AG08396 (cell line): ENCODE data around the gene MTUS2.

ENCODE experiments used
- DNase-seq: peaks from one replicate; pipeline ENCODE4 v3.0.0; 2012; ENCODE audit warnings: low spot score, mixed read lengths

MTUS2 gene

DNA sequence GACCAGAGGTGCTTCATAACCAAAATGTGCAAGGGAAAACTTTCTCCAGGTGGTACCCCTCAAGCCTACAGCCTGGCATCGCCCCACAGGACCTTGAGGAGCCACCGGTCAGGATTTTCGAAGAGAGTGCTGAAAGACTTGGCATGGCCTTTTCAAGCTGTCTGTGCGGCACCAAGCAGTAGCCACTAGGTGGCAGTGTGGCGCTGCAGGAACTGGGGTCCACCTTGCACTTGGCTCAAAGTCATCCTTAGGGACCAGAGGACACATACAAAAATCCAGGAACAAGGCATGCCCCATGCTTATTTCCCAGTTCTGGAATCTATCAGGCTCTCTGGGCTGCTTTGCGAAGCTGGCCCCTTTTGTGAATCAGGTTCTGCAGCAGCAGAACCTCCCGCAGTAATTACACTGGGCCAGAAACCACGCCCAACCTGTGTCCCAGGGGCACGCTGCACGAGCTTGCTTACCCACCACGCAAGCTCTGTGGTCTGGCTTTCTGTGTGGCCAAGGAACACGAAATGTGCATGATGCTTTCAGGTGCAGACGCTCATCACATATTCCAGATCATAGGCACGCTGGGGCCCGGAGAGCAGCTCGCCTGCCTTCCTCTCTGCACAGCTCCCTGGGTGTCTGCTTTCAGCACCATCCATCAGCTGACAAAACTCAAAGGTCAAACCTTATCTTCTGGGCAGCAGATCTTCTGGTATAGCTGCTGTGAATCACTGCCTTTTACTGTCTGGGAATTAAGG is 688.2 kb downstream of the MTUS2 start:
- DNase-seq: peak; percentile 90

DNA sequence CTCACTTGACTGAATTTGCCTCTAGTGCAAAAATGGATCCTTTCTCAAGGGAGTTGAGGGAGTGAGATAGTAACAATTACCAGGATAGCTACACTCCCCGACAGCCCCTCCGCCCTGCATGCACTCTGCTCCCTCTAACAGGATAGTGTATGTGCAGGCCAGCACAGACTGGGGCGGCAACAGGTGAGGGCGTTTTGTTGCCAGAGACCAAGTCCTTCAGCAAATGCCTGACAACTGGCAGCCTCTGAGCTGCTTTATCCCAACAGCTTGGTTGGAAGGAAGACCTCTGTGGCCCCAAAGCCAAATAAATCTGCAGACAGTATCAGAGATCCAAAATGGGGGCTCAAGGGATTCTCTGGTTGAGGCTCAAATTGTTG is 688.7 kb downstream of the MTUS2 start:
- DNase-seq: no peak

DNA sequence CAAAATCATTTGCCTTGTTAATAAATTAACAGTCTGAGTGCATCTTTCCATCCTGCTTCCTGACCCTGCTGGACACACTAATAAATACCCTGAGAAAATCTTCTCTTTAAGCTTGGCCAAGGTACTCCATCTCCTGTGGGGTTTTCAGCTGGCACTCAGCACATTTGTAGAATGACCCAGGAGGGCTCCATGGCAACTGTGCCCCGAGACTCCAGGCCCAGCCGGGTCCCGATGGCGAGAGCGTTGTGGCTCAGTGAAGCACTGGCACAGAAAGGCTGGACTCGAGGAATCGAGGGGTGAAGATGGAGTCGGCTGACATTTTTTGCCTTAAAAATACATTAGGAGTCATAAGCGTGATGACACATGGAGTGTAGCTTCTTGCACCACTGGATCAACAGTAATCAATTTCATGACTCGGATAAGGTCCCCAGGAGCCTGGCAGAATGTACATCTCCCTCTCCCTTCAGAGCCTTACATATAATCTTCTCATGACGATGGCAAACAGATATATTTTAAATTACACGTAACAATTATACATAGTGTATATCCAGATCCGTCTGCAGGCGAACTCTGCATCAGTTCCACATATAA is 690.0 kb downstream of the MTUS2 start:
- DNase-seq: peak; percentile 29

DNA sequence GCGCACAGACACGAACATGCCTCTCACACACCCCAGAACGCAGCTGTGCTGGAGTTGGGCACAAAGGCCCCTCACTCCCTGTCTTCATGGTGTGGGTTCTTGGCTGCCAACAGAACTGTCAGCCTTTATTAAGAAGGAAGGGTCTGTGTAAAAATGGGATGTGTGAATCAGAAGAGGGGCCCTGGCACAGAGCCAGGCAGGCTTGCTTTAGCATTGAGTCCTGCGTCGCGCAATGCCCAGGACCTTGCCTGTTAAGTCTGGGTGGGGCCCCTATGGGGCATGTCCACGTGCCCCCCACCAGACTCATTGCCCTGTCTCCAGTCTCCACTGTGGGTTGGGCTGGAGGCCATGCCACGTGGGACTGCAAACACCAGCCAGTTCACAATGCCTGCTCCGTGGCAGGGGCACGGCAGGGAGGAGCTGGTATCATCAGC is 690.5 kb downstream of the MTUS2 start:
- no peak for DNase-seq

DNA sequence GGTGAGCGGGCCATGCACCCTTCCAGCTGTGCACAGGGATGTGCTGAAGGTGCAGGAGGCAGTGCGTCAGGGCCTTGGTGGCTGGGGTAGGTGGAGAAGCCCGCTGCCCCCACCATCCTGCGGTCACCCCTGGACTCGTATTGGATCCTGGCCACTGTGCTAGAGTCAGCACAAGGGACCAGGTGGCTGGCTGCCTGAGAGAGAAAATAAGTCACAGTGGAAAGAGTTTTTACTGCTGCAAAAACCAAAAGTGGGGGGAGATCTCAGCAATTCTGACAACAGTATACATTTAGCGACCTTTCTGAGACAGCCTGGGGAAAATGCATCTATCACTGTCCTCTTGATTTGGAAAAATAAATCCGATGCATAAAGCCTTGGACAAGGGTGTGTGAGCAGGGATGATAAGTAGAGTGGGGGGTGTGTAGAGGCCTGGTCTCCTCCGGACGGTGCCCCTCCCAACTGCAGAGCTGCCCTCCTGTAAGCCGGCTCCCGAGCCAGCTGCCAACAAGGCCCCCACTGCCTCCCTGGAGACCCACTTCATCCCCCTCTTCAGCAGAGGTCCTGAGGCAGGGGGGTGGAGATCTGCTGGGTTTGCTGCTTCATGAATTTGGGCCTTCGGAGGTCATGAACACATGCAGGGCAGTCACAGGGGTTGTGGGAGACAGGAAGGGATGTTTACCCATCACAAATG is 691.1 kb downstream of the MTUS2 start:
- no peak for DNase-seq

DNA sequence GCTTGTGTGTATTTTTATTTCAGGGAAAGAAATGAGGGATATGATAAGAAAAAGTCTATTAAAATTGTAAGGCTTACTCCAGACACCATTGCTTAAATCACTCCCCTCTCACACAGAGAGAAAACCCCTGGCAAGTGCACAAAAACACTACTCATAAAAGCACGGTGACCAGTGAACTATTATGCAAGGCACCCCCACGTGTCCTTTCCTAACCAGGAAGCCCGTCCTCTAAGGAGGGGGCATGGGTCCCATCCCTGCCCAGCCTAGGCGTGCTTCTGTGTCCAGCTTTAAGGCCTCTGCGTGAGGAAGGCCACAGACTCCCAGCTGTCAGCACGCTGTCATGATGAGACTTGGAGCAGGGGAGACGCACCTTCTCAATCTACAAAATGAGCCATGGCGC is 691.8 kb downstream of the MTUS2 start:
- DNase-seq: no peak

DNA sequence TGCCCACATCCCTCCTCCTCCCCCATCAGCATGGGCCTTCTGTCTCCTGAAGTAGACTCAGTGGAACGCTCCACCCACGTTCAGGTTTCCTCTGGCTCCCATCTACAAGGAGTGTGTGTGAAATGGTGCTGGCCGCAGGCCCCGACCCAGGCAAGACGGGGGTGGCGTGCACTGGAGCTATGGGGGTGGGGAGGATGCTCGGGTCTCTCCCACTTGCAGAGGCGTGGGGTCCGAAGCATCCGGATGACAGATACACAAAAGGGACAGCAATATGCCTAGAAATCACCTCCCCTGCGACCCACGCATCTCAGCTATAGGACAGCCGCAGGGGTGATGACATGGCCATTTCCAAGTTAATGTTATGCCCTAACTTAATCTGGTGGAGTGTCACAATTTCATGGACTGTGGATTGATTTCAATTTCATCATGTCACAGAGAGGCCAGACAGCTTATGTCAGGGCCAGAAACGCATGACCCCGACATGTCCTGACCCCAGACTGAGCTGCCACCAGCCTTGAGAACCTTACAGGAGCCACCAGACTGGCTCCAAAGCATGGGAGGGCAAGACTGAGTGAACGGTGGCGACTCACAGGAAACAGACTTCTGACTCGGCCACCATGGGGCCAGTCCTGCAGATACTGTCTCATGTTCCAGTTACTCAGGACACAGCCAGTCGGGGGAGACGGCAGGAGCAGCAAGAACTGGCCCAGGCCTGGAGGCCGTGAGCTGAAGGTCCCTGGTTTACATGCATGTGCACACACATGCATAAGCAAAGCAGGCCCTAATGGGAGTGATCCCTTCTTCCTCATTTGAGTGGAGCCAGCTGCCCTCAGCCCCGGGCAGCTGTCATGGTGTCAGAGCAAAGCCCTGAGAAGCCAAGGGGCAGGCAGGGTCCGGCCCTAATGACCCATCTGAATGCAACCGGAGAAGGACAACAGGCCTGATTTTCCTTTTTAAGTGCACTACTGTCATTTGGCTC is 693.2 kb downstream of the MTUS2 start:
- DNase-seq: peak; percentile 43

DNA sequence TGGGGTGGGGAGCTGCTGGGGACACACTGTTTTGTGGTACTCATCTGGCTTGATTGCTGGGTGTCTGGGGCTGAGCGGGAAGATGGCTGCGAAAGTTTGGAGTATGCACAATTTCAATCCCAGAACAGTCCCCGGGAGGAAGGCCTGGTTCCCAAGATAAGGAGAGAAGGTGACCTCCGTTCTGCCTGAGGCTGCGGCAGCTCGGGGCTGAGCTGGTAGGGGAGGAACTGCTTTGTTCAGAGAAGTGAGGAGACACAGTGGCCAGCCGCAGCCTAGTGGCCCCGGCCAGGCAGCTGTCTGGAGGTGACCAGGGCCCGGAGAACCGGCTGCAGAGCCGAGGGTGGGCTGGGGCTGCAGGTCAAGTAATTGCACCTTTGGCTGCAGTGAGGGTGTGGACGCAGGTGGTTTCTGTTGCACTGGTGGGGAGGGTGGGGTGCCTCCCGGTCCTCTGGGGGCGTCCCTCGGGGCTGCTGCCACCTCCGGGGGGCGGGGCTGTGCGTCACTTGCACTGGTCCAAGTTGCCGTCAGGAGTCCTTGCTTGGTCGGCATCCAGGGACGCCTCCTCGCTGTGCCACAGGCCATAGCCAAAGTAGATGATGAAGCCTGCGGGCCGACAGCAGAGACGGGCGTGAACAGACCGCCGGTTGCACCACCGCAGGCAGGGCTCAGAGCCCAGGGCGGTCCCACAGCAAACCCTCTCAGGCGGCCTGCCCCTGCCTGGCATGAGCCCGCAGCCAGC is 694.0 kb downstream of the MTUS2 start:
- no peak for DNase-seq

DNA sequence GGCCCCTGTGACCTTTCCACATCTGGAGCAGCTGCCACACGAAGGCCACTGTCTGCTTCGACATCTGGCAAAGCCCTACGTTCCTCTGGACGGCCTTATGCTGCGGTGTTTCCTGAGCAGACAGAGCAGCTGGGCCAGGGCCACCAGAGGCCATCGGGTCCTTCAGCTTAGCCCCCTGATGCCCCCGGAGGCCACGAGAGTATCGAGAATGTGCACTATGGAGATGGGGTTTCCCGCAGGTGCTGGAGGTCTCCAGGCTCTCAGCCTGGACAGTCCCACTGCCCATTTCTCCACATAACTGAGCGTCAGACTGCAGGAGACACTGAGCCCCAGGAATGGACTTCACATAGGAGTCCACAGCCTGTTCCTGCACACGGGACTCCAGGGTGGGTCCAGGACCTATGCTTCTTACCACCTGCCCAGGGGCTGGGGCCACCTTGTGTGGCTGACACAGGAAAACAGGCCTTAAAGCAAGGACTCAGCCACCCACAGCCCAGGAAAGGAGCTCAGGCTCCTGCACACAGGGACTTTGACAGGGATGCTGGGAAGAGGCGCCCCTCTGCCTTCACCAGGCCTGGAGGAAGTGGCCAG is 694.7 kb downstream of the MTUS2 start:
- DNase-seq: no peak

DNA sequence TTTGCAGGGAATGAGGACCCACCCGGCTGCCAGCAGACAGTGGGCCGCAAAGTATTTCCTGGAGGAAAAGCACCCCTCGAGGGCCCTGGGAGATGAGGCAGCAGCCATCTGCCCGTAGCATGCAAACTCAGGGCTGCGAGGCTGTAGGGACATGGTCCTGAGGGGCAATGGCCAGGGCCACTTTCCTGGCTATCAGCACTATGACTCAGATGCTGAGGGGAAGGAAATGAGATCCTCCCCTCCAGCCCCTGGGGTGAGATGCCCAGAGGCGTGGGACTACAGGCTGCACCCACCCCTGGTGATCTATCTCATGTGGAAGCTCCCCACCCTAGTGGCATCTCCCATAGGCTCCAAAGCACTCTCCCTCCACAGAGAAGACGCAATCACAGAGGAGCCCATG is 695.2 kb downstream of the MTUS2 start:
- DNase-seq: no peak

DNA sequence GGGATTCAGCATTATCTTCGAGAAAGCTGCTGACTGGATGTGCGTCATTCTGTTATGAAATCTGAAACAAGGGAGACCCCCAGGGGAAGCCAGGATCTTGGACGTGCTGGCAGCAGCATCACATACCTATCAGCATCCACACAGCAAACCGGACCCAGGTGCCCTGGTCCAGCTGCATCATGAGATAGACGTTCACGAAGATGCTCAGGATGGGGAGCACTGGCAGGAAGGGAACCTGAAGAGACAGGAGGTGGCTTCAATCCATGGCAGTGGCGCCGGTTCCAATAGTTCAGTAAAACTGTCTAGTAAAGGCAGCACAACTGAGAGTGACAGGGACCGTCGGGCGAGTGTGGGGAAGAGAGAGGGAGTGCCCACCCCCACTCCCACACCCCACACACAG is 695.9 kb downstream of the MTUS2 start:
- DNase-seq: no peak

DNA sequence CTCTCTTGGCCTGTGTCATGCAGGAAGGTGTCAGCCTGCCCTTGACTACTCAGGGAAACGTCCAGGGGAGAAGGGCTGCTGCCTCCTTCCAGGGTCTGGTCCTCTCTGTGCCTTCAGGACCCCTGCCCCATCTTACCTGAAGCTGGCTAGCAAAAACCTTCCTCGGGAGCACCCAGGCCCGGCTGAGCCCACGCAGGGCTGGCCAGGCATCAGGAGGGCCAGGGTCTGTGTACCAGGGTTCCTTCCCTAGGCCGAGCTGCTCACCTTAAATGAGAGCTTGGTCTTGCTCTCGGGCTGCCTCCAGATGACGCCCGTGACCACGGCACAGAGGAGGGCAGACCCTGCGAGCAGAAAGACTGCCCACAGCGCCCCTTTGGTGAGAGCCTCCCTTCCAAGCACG is 696.7 kb downstream of the MTUS2 start:
- no peak for DNase-seq

DNA sequence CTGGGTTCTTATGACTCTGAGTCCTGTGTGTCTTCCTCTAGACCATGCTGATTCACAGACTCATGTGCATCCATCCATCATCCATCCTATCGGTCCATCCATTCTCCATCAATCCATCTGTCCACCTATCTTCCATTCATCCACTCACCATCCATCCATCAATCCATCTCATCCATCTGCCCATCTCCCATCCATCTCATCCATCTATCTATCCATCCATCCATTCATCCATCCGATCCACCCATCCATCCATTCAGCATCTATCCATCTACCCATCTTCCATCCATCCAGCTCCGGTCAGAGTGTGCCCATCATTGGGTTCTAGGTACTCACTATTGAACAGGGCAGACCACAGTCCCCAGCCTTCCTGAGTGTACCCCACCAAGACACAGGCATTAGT is 699.8 kb downstream of the MTUS2 start:
- DNase-seq: no peak

DNA sequence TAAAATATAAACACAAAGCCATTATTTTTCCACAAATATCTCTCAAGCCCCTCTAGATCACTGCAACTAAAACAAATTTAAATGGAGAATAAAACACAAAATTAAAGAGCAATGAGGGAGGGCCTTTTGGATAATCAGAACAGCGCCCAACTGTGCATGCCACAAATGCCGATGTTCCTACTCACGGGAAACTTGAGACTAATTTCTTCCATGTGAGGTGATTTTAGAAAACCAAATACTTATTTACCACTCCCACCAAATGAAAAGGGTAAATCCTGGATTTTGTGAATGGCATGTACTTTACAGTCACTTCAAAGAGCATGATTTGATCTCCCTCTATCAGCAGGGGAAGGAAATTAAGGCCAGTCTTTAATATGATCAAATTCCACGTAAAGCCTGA is 700.5 kb downstream of the MTUS2 start:
- peak; percentile 78 for DNase-seq

DNA sequence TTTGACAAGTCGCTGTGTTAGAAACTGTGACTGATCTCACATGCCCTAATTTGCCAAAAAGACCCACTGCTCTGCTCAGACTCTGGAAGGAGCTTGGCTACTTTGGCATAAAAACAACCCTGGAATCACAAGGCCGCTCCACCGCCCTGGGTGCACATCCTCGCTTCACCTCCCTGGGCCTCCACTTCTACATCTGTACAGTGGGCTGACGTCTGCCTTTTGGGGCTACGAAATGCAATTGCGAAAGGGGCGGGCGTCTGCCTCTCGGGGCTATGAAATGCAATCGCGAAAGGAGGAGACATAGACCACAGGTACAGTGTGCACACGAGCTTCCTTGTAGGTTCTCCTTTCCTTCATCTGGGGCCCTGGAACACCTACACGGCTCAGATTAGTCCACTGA is 701.2 kb downstream of the MTUS2 start:
- no peak for DNase-seq

DNA sequence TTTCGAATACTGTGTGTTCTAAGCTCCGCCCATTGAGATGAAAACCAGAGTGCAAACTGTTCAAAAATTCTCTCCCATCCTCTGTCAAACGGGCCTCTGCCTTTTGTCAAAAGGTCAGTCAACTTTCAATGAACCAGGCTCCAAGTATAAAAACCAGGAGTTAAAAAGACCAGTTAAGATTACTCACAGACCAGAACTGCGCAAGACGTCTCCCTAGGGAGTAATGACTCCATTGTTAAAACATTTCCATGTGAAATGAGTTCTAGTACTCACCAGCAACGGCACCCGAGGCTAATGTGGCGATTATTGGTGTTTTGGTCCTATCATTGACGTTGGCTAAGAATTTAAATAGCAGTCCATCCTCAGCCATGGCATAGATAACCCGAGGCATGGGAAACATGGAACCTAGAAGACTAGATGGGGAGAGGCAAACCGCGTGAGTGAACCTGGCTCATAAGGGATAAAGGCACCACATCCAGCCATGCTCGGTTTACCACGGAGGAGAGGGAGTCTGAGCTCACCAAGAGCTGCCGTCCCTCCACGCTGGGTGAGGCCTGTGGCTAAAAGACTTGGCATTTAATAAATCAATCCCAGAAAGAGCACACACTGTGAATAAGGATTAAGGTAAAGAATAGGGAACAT is 702.0 kb downstream of the MTUS2 start:
- no peak for DNase-seq

DNA sequence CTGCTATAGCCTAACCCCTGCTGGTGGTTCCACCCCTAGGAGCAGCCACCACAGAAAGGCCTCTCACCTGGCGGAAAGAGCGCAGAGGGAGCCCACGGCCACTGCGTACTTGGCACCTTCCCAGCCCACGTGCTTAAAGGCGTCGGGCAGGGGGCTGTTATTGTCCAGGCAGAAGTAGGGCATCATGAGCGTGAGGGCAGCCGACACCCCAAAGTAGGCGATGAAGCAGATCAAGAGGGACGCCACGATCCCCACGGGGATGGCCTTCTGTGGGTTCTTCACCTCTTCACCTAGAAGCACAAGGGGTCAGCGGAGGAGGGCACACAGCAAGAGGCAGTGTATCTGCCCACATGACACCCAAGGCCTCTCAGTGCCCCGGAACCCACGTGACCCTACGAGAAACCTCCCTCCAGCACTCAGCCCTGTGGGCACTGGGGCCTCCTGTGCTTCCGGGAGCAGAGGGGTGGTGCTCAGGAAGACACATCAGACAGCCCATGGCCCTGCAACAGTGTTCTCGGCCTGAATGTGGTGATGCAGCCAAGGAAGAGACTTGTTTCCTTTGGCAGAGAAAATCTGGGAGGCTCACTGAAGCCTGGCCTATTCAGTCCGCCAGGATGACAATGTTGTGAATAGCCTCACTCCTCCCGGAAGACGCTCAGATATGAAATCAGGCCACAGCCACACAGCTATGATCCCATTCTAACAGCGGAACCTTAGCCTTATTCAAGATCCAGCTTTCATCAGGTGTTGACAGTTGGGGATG is 703.2 kb downstream of the MTUS2 start:
- DNase-seq: no peak

DNA sequence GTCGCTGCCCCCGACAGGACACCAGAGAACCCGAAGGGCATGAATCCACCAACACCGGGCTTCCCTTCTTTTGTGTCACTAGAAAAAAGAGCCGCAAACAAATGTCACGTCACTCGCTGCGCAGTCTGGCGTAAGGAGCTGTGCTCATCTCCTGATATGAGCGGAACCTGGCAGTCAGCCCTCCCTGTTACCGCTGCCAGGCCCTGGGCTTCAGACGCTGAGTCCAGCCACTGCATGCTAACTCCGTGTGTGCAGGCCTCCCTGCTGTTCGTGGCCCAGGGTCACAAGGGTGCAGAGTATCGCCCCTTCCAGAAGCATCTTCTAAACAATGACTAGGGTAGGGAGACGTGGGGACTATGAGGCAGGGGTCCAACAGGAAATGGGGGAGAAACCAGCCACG is 704.0 kb downstream of the MTUS2 start:
- no peak for DNase-seq

DNA sequence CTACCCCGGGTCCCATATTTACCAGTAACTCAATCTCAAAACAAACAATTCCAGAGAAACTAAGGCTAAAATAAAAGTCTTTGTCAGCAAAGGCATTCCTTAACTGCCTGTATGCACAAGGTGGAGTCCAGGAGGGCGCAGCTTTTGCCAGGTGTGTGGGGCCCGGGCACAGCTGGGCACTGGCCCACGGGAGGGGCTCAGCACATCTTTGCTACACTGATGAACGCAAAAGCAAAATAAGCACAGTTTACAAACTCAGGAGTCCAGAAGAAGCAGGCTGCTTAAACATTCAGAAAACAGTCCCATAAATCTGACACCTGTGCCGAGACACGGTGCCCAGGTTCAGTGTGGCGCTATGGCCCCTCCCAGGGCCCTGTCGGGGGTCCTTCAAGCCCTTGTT is 704.5 kb downstream of the MTUS2 start:
- DNase-seq: no peak

DNA sequence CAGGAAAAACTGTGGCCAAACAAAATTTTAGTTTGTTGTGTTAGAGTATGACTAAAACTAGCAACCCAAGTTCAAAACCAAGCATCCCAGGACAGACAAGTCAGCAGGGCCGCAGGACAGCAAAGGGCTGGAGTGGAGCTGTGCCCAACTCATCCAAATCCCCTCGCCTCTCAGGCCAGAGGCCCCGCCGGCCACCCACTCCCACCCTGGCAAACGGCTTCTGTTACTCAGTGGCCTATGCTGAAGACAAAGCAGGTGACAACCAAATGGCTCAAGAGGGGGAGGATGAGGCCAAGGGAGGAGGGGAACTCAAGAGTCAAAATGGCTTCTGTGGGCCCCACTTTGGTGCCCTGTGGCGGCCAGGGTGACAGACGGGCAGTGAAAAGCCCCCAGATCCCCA is 705.6 kb downstream of the MTUS2 start:
- DNase-seq: no peak
